ENCODE data around the gene GLIS1. TPM values are rescaled to one million over a fixed set of nuclear protein-coding genes. Genes with fewer than 3 reads are reported as not detected.

GLIS1 gene
- total and polyA plus RNA-seq, 2 experiments from 2014 or later: 0.13 to 1.3 TPM

- H3K36me3 ChIP-seq (replicated peaks; ENCODE audit: insufficient read depth, low read depth): no peaks in the 10 kb centered on the region
- H3K4me3 ChIP-seq: no peak overlapping the region
- no peak overlapping the region for H3K4me2 ChIP-seq
- no peaks in the 10 kb centered on the region for H3K9me2 ChIP-seq (replicated peaks; ENCODE audit: insufficient read depth)
- no peaks in the 10 kb centered on the region for H3K79me2 ChIP-seq
- H3K9me3 ChIP-seq (ENCODE audit: low read depth): no peaks in the 10 kb centered on the region
- no peak overlapping the region for H3K27ac ChIP-seq
- TF ChIP-seq EZH2 (IDR thresholded peaks at IDR 0.05; ENCODE audit: borderline replicate concordance) (no peak), EZH2phosphoT487 (IDR thresholded peaks at IDR 0.05; ENCODE audit: low read depth, severe bottlenecking, unreplicated experiment) (no peak)
- TF ChIP-seq, protein P1, sequence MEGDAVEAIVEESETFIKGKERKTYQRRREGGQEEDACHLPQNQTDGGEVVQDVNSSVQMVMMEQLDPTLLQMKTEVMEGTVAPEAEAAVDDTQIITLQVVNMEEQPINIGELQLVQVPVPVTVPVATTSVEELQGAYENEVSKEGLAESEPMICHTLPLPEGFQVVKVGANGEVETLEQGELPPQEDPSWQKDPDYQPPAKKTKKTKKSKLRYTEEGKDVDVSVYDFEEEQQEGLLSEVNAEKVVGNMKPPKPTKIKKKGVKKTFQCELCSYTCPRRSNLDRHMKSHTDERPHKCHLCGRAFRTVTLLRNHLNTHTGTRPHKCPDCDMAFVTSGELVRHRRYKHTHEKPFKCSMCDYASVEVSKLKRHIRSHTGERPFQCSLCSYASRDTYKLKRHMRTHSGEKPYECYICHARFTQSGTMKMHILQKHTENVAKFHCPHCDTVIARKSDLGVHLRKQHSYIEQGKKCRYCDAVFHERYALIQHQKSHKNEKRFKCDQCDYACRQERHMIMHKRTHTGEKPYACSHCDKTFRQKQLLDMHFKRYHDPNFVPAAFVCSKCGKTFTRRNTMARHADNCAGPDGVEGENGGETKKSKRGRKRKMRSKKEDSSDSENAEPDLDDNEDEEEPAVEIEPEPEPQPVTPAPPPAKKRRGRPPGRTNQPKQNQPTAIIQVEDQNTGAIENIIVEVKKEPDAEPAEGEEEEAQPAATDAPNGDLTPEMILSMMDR (IDR thresholded peaks at IDR 0.05; ENCODE audit: poor library complexity): no peak
- WGBS (ENCODE audit: low lambda C conversion rate, missing lambda C conversion rate): 94% methylated on average over 7 of the region's 7 CpGs
- DNase-seq (ENCODE audit: low spot score): no peak
- peaks cover 10% of the 10 kb centered on the region for H3K27me3 ChIP-seq
- H3K4me1 ChIP-seq (ENCODE audit: insufficient read depth): peaks cover 10% of the 10 kb centered on the region
- H2AFZ ChIP-seq: no peak overlapping the region
- H4K20me1 ChIP-seq (ENCODE audit: insufficient read depth, poor library complexity, severe bottlenecking): no peaks in the 10 kb centered on the region
Measured at GRCh38 chr1:53727461-53728092, 11.4 kb downstream of the GLIS1 start.

GRCh38 chr1:53726009-53726600 lies 12.9 kb downstream of the GLIS1 start:
- TF ChIP-seq, protein P1 (IDR thresholded peaks at IDR 0.05; ENCODE audit: poor library complexity): no peak
- TF ChIP-seq EZH2phosphoT487 (IDR thresholded peaks at IDR 0.05; ENCODE audit: low read depth, severe bottlenecking, unreplicated experiment) (no peak), EZH2 (IDR thresholded peaks at IDR 0.05; ENCODE audit: borderline replicate concordance) (no peak)
- Histone ChIP-seq H3K4me3 (no peak overlapping the region), H3K9me2 (replicated peaks; ENCODE audit: insufficient read depth) (no peaks in the 10 kb centered on the region), H3K27ac (no peak overlapping the region), H2AFZ (no peak overlapping the region), H3K27me3 (peaks cover 10% of the 10 kb centered on the region), H3K4me2 (no peak overlapping the region), H3K36me3 (replicated peaks; ENCODE audit: insufficient read depth, low read depth) (no peaks in the 10 kb centered on the region), H4K20me1 (ENCODE audit: insufficient read depth, poor library complexity, severe bottlenecking) (no peaks in the 10 kb centered on the region), H3K79me2 (no peaks in the 10 kb centered on the region), H3K9me3 (ENCODE audit: low read depth) (no peaks in the 10 kb centered on the region), H3K4me1 (ENCODE audit: insufficient read depth) (peaks cover 10% of the 10 kb centered on the region)
- no peak for DNase-seq (ENCODE audit: low spot score)
- 94% methylated on average over 8 of the region's 8 CpGs for WGBS (ENCODE audit: low lambda C conversion rate, missing lambda C conversion rate)

DNA sequence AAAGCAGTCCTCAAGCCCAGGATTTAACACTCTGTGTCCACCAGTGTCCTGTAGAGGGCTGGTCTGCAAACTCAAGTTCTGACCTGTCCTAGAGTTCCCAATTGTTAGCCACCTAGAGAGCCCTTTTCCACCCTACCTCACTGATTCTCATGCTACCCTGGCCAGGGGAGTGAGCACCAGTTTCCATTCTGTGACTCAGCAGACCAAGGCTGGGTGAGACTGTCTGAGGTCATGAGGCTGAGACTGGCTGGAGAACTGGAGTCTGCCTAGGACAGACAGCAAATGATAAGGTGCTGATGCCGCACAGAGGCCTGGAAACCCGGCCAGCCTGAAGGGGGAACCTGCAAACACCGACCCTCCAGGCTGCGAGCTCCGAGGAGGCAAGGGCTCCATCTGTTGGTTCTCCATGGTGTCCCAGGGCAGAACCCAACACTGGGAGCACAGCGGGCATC lies 13.7 kb downstream of the GLIS1 start:
- peak; percentile 55 for DNase-seq (ENCODE audit: low spot score)
- Histone ChIP-seq H3K4me1 (ENCODE audit: insufficient read depth) (peaks cover 10% of the 10 kb centered on the region), H3K4me3 (no peak overlapping the region), H4K20me1 (ENCODE audit: insufficient read depth, poor library complexity, severe bottlenecking) (no peaks in the 10 kb centered on the region), H3K9me2 (replicated peaks; ENCODE audit: insufficient read depth) (no peaks in the 10 kb centered on the region), H3K79me2 (no peaks in the 10 kb centered on the region), H3K4me2 (no peak overlapping the region), H3K9me3 (ENCODE audit: low read depth) (no peaks in the 10 kb centered on the region), H2AFZ (no peak overlapping the region), H3K36me3 (replicated peaks; ENCODE audit: insufficient read depth, low read depth) (no peaks in the 10 kb centered on the region), H3K27me3 (peaks cover 6% of the 10 kb centered on the region), H3K27ac (no peak overlapping the region)
- WGBS (ENCODE audit: low lambda C conversion rate, missing lambda C conversion rate): 44% methylated on average over 6 of the region's 6 CpGs
- no peak for TF ChIP-seq EZH2 (IDR thresholded peaks at IDR 0.05; ENCODE audit: borderline replicate concordance)
- TF ChIP-seq, protein P1 (IDR thresholded peaks at IDR 0.05; ENCODE audit: poor library complexity): peak; percentile 24
